Activated B cell treated with CpG ODN at 0.5 μM for 24 hours (primary cell): ENCODE measurements around the gene TAF1B. TPM values are rescaled to one million over a fixed set of nuclear protein-coding genes. Genes with fewer than 3 reads are reported as not detected.

ENCODE experiments used
- ATAC-seq: fragments of 200-7000 bp; cut with Tn5 transposase; one replicate; pipeline ENCODE4 v1.10.0; 2021; ENCODE audit warnings: low read depth, mild to moderate bottlenecking, moderate library complexity
- CTCF ChIA-PET: fragments of 350-600 bp; sonication (Branson Sonifier 250); formaldehyde crosslinking; loops from one replicate; lab custom pipeline; 2021; ENCODE audit warnings: antibody characterized with exemption; lab: Charles Lee
- POLR2A ChIA-PET: fragments of 350-600 bp; sonication (Branson Sonifier 250); formaldehyde crosslinking; loops from one replicate; lab custom pipeline; 2021; ENCODE audit warnings: antibody characterized with exemption; lab: Charles Lee
- DNase-seq: peaks from one replicate; pipeline ENCODE4 v3.0.0; 2022
- H3K27ac Mint-ChIP-seq: one replicate; pipeline ENCODE4 v1.8.0; 2020; ENCODE audit warnings: mixed read lengths
- H3K27me3 Mint-ChIP-seq: one replicate; pipeline ENCODE4 v1.8.0; 2021; ENCODE audit warnings: mixed read lengths
- H3K36me3 Mint-ChIP-seq: one replicate; pipeline ENCODE4 v1.8.0; 2021; ENCODE audit warnings: low read depth, mixed read lengths
- H3K4me1 Mint-ChIP-seq: one replicate; pipeline ENCODE4 v1.8.0; 2021; ENCODE audit warnings: mixed read lengths
- H3K4me3 Mint-ChIP-seq: one replicate; pipeline ENCODE4 v1.8.0; 2020; ENCODE audit warnings: mild to moderate bottlenecking, mixed read lengths
- H3K9me3 Mint-ChIP-seq: one replicate; pipeline ENCODE4 v1.8.0; 2020; ENCODE audit warnings: mixed read lengths
- intact Hi-C: fragments of 100-400 bp; cut with micrococcal nuclease; formaldehyde crosslinking; loops from one replicate; pipeline ENCODE4 v1.15.1; 2024
- total RNA-seq: library from RNA; stranded (reverse); gene quantifications from 2 replicates; pipeline ENCODE4 v1.2.3, GENCODE V29; 2022
- TF ChIP-seq, protein P1 (sequence below): fragments of 200-600 bp; IDR thresholded peaks from one replicate; pipeline ENCODE4 v1.8.0; 2022; ENCODE audit warnings: antibody characterized with exemption, mild to moderate bottlenecking

Gene TAF1B
- total RNA-seq, 1 donor from 2014 or later, result 28.7 TPM

DNA sequence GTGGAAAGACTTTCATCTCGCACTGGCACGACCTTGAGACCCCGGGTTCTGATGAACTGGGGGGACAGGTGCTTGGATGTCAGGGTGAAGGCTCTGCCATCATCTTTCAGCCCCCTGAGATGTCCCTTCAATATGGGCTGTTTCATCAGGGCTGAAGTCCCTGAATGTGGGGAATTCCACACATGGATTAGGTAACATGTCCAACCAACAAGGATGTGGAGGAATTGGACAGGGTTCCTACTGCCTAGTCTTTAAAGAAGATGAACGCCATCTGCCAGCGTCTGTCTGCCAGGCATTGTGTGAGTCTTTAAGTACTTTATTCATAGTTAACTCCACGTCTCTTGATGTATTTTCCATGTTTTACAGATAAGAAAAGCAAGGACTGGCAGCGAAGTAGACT, 102.3 kb downstream of the TAF1B start:
- POLR2A ChIA-PET, result no interaction called here
- ATAC-seq (no peak), DNase-seq (no peak)
- H3K4me3 Mint-ChIP-seq, result no peak overlapping the region
- CTCF ChIA-PET, result no interaction called here
- peaks cover 31% of the 10 kb centered on the region for H3K27me3 Mint-ChIP-seq
- intact Hi-C loops, result no loop called here
- H3K36me3 Mint-ChIP-seq, result no peaks in the 10 kb centered on the region
- peaks cover 6% of the 10 kb centered on the region for H3K4me1 Mint-ChIP-seq
- TF ChIP-seq, protein P1, sequence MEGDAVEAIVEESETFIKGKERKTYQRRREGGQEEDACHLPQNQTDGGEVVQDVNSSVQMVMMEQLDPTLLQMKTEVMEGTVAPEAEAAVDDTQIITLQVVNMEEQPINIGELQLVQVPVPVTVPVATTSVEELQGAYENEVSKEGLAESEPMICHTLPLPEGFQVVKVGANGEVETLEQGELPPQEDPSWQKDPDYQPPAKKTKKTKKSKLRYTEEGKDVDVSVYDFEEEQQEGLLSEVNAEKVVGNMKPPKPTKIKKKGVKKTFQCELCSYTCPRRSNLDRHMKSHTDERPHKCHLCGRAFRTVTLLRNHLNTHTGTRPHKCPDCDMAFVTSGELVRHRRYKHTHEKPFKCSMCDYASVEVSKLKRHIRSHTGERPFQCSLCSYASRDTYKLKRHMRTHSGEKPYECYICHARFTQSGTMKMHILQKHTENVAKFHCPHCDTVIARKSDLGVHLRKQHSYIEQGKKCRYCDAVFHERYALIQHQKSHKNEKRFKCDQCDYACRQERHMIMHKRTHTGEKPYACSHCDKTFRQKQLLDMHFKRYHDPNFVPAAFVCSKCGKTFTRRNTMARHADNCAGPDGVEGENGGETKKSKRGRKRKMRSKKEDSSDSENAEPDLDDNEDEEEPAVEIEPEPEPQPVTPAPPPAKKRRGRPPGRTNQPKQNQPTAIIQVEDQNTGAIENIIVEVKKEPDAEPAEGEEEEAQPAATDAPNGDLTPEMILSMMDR, result no peak
- H3K27ac Mint-ChIP-seq, result no peak overlapping the region
- no peaks in the 10 kb centered on the region for H3K9me3 Mint-ChIP-seq

DNA sequence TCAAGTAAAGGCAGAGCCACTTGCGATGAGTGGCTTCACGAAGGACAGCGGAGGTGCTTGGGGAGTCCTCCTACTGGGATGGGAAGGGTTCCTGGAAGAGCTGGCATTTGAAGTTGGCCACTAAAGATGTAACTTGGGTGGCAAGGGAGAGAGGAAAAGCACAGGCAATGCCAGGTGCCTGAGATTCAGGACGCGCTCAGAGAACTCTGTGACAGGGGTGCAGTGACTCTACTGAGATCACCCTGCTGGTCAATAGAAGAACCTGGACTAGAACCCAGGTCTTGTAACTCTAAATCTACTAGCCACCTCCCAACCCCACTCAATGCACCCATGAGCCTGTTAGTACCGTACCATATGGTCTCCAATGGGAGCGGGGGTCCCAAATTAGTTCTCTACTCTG, 102.8 kb downstream of the TAF1B start:
- DNase-seq, result no peak
- no peak for ATAC-seq
- POLR2A ChIA-PET, result no interaction called here
- no peak overlapping the region for H3K27ac Mint-ChIP-seq
- H3K9me3 Mint-ChIP-seq, result no peaks in the 10 kb centered on the region
- H3K36me3 Mint-ChIP-seq, result no peaks in the 10 kb centered on the region
- H3K4me3 Mint-ChIP-seq, result no peak overlapping the region
- CTCF ChIA-PET, result interaction anchor here (1.2 kb wide), 1 partner anchor 132 kb away, joined by 3 read pairs; no protein-coding TSS in a partner anchor
- peaks cover 32% of the 10 kb centered on the region for H3K27me3 Mint-ChIP-seq
- TF ChIP-seq, protein P1, result no peak
- intact Hi-C loops, result no loop called here
- H3K4me1 Mint-ChIP-seq, result peaks cover 7% of the 10 kb centered on the region

DNA sequence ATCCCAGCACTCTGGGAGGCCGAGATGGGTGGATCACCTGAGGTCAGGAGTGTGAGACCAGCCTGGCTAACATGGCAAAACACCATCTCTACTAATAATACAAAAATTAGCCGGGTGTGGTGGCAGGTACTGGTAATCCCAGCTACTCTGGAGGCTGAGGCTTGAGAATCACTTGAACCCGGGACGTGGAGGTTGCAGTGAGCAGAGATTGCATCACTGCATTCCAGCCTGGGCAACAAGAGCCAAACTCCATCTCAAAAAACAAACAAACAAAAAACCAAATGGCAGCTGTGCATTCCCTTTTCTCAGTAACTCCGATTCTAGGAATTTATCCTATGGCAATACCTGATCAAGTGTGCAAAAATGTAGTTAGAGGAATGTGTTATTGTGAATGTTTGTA, 103.5 kb downstream of the TAF1B start:
- no peak overlapping the region for H3K27ac Mint-ChIP-seq
- H3K9me3 Mint-ChIP-seq, result no peaks in the 10 kb centered on the region
- ATAC-seq (no peak), DNase-seq (no peak)
- H3K36me3 Mint-ChIP-seq, result no peaks in the 10 kb centered on the region
- no peak overlapping the region for H3K4me3 Mint-ChIP-seq
- intact Hi-C loops, result no loop called here
- ChIA-PET POLR2A (no interaction called here), CTCF (interaction anchor here (1.2 kb wide), 1 partner anchor 133 kb away, joined by 3 read pairs; no protein-coding TSS in a partner anchor)
- H3K27me3 Mint-ChIP-seq, result peaks cover 32% of the 10 kb centered on the region
- TF ChIP-seq, protein P1, result no peak
- H3K4me1 Mint-ChIP-seq, result peaks cover 7% of the 10 kb centered on the region

DNA sequence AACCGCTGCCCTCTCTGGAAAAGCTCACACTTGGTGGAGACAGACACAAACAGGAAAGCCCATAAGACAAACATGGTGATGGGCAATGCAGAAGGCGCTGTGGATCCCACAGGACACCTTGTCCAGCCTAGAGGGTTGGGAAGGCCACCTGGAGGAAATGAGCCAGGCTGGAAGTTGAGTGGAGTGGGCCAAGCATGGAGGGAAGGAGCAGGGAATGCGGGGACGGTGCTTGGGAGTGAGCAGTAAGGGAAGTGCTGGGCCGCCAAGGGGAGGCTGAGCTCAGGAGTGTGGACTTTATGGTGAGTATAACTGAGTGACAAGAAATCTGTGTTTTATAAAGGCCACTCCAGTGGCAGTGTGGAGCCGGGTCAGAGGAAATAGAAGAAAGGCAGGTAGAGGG, 105.4 kb downstream of the TAF1B start:
- POLR2A ChIA-PET, result interaction anchor here (1.5 kb wide), 1 partner anchor 105 kb away, joined by 3 read pairs; the partner anchor contains the start of gene TAF1B
- Mint-ChIP-seq H3K27ac (no peak overlapping the region), H3K4me3 (peak overlapping the region; percentile 13), H3K9me3 (no peaks in the 10 kb centered on the region), H3K27me3 (peaks cover 41% of the 10 kb centered on the region), H3K4me1 (peaks cover 14% of the 10 kb centered on the region), H3K36me3 (no peaks in the 10 kb centered on the region)
- DNase-seq, result no peak
- intact Hi-C loops, result no loop called here
- TF ChIP-seq, protein P1, result no peak
- CTCF ChIA-PET, result interaction anchor here (3.1 kb wide), 1 partner anchor 36 kb away, joined by 10 read pairs; no protein-coding TSS in a partner anchor
- ATAC-seq, result no peak

DNA sequence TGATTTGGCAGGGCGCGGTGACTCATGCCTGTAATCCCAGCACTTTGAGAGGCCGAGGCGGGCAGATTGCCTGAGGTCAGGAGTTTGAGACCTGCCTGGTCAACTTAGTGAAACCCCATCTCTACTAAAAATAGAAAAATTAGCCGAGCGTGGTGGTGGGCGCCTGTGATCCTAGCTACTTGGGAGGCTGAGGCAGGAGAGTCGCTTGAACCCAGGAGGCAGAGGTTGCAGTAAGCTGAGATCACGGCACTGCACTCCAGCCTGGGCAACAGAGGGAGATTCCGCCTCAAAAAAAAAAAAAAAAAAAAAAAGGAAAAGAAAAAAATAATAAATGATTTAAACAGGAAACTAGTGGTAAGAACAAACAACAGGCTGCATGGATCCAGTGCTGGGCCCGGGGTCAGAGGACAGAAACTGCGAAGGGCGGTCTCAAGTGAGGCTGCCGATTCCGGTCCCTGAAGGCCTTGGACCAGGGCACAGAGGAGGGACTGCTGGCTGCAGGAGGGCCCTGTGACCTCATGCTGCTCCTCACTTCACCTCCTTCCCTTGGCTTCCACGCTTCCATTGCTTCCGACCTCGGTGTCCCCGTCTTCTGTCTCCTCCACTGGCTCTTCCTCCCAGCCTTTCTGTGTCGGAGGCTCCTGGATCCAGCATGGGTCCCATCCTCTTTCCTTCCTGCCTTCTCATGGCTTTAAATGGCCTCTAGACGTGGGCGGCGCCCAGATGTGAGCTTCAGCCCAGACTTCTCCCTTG, 106.1 kb downstream of the TAF1B start:
- TF ChIP-seq, protein P1, result no peak
- CTCF ChIA-PET, result interaction anchor here (3.1 kb wide), 1 partner anchor 35 kb away, joined by 10 read pairs; no protein-coding TSS in a partner anchor
- Mint-ChIP-seq H3K36me3 (no peaks in the 10 kb centered on the region), H3K4me3 (peak overlapping the region; percentile 84), H3K9me3 (no peaks in the 10 kb centered on the region), H3K27ac (peak overlapping the region; percentile 31), H3K4me1 (peaks cover 14% of the 10 kb centered on the region), H3K27me3 (peaks cover 41% of the 10 kb centered on the region)
- intact Hi-C loops, result no loop called here
- no peak for DNase-seq
- ATAC-seq, result no peak
- POLR2A ChIA-PET, result interaction anchor here (1.5 kb wide), 1 partner anchor 106 kb away, joined by 3 read pairs; the partner anchor contains the start of gene TAF1B
